AG10803 (cell line): Measurements from ENCODE around the gene HPN.

Experiments
- DNase-seq: peaks from one replicate; pipeline ENCODE4 v3.0.0; 2010; ENCODE audit warnings: low read depth
- H3K4me3 ChIP-seq: 2 replicates; pipeline ENCODE4 v1.5.1; 2011; ENCODE audit warnings: mild to moderate bottlenecking, low read length, control low read depth
- CTCF ChIP-seq: conservative IDR thresholded peaks from 2 replicates; pipeline ENCODE4 v1.5.1; 2011; ENCODE audit warnings: mild to moderate bottlenecking, low read length, control low read depth, inconsistent platforms

Gene HPN

GRCh38 chr19:35034588-35035382, 6.7 kb upstream of the HPN start:
- no peak overlapping the region for H3K4me3 ChIP-seq
- no peak for TF ChIP-seq CTCF

GRCh38 chr19:35037716-35038622, 3.6 kb upstream of the HPN start:
- H3K4me3 ChIP-seq = no peak overlapping the region
- no peak for TF ChIP-seq CTCF
- peak; percentile 56 for DNase-seq

More at GRCh38 chr19:35034588-35035382, 6.7 kb upstream of the HPN start:
- DNase-seq = no peak

- no peak for TF ChIP-seq CTCF
- peak; percentile 32 for DNase-seq
- no peak overlapping the region for H3K4me3 ChIP-seq
Measured at GRCh38 chr19:35038623-35039512, 2.7 kb upstream of the HPN start.

DNA sequence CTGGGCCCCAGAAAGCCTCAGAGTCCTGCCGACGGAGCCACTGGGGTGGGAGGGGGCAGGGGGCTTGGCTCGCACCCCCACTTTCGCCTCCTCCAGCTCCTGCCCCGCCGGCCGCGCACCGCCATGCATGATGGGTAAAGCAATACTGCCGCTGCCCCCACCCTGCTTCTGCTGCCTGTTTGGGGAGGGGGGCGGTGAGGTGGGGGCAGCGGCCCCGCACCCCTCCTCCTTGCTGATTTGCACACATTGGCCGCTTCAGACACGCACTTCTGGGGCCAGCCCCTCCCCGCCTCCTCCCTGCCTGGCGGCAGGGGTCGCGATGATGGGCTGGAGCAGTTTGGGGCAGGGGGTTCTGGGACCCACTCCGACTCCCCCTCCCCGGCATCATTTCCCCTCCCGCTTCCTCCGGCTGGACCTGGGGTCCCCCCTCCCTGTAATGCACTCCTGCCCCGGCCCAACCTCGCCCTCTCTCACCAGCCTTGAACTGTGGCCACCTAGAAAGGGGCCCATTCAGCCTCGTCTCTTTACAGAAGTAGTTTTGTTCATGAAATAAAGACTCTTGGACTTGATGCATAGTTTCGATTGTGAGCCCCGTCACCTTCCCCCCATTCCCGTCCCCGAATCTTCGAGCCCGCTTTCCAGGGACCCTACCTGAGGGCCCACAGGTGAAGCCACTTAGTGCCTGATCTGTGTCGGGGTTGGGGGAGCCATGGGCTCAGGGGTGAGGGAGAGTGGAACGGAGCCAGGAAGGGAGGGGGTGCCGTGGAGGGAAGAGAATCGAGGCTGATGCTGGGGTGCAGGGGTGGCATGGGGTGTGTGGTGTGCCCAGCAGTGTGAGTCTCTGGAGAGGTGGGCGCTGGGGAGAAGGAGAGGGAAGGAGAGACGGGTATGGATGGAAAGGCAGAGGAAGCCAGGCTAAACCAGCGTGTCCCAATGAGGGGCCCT, 1.4 kb upstream of the HPN start:
- no peak overlapping the region for H3K4me3 ChIP-seq
- no peak for DNase-seq

DNA sequence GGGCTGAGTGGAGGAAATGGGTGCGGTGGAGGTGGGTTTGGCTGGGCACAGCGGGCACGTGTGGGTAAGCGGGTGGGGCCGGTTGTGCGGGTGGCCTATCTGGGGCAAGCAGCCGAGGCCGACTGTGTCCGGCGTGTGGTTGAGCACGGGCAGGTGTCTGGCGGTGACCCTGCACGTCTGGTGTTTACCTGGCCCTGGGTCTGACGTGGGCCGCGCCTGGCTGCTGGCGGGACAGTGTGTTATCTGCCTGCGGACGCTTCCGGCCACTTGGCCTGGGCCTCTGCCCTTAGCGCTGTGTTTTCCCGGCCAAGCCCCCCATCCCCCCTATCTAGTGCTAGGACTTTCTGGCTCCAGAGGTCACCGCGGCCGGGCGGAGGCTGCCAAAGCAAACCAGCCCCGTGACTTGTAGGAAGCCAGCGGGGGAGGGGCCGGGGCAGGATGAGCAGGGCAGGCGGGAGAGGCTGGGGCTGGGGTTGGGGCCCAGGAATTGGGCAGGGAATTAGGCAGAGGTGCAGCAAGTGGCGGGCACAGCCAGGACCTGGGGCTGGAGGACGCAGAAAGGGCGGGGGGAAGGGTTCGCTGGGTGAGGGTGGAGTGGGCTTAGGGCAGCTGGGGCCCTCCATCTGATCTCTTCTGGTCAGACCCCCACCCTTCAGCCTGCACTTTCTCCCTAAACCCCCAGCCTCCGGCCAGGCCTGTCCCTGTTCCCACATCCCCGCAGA, 534 bp upstream of the HPN start:
- no peak for TF ChIP-seq CTCF
- no peak for DNase-seq
- no peak overlapping the region for H3K4me3 ChIP-seq

More for the DNA sequence above, 1.4 kb upstream of the HPN start:
- TF ChIP-seq CTCF = no peak
